Measurements from ENCODE around the gene CSTF3.
A peak's percentile ranks its signal among the peaks of the same experiment; 100 is the strongest.
"Not testable (repeated sequence)": the region's sequence is repeated elsewhere in the genome, so short reads cannot be mapped to it uniquely, and the experiment has no call there.

The CSTF3 gene

GRCh38 chr11:33068611-33069340 is 92.5 kb downstream of the CSTF3 start:
- peaks cover 17% of the 10 kb centered on the region for H3K4me1 Mint-ChIP-seq
- H3K4me3 Mint-ChIP-seq = no peak overlapping the region
- peaks cover 95% of the 10 kb centered on the region for H3K36me3 Mint-ChIP-seq
- no peak overlapping the region for H3K27ac Mint-ChIP-seq
- DNase-seq (ENCODE audit: low spot score in 2 of 2) (no peak), ATAC-seq (no peak)
- H3K9me3 Mint-ChIP-seq = no peaks in the 10 kb centered on the region

- DNase-seq (ENCODE audit: low spot score in 2 of 2) = no peak
- peaks cover 95% of the 10 kb centered on the region for H3K36me3 Mint-ChIP-seq
- ATAC-seq = no peak
- H3K9me3 Mint-ChIP-seq = no peaks in the 10 kb centered on the region
- no peak overlapping the region for H3K4me3 Mint-ChIP-seq
- peaks cover 32% of the 10 kb centered on the region for H3K4me1 Mint-ChIP-seq
- H3K27ac Mint-ChIP-seq = no peak overlapping the region
These were observed 94.0 kb downstream of the CSTF3 start for GRCh38 chr11:33067294-33067693.

- DNase-seq (ENCODE audit: low spot score in 2 of 2) = peak; percentile 55 to 76
- Mint-ChIP-seq H3K4me1 (peaks cover 38% of the 10 kb centered on the region), H3K4me3 (no peak overlapping the region), H3K27ac (peak overlapping the region; percentile 52), H3K9me3 (no peaks in the 10 kb centered on the region), H3K36me3 (peaks cover 91% of the 10 kb centered on the region)
- peak; percentile 78 for ATAC-seq
These were observed 95.7 kb downstream of the CSTF3 start for GRCh38 chr11:33065445-33066178.

- DNase-seq (ENCODE audit: low spot score in 2 of 2) (no peak), ATAC-seq (no peak)
- Mint-ChIP-seq H3K36me3 (peaks cover 91% of the 10 kb centered on the region), H3K9me3 (no peaks in the 10 kb centered on the region), H3K4me3 (no peak overlapping the region), H3K27ac (peak overlapping the region; percentile 41), H3K4me1 (peaks cover 45% of the 10 kb centered on the region)
These were observed 96.4 kb downstream of the CSTF3 start for GRCh38 chr11:33064866-33065265.

GRCh38 chr11:33064033-33064825 is 97.1 kb downstream of the CSTF3 start:
- peaks cover 50% of the 10 kb centered on the region for H3K4me1 Mint-ChIP-seq
- H3K27ac Mint-ChIP-seq = peak overlapping the region; percentile 41
- H3K9me3 Mint-ChIP-seq = no peaks in the 10 kb centered on the region
- H3K36me3 Mint-ChIP-seq = peaks cover 91% of the 10 kb centered on the region
- no peak overlapping the region for H3K4me3 Mint-ChIP-seq
- DNase-seq (ENCODE audit: low spot score in 2 of 2) = no peak
- ATAC-seq = no peak

- ATAC-seq (peak; percentile 83), DNase-seq (ENCODE audit: low spot score in 2 of 2) (no peak)
- H3K9me3 Mint-ChIP-seq = no peaks in the 10 kb centered on the region
- H3K27ac Mint-ChIP-seq = peak overlapping the region; percentile 41
- H3K4me3 Mint-ChIP-seq = no peak overlapping the region
- peaks cover 91% of the 10 kb centered on the region for H3K36me3 Mint-ChIP-seq
- H3K4me1 Mint-ChIP-seq = peaks cover 50% of the 10 kb centered on the region
These were observed 97.9 kb downstream of the CSTF3 start for GRCh38 chr11:33063326-33063881.

- H3K27ac Mint-ChIP-seq = no peak overlapping the region
- ATAC-seq (no peak), DNase-seq (ENCODE audit: low spot score in 2 of 2) (no peak)
- peaks cover 96% of the 10 kb centered on the region for H3K36me3 Mint-ChIP-seq
- H3K9me3 Mint-ChIP-seq = no peaks in the 10 kb centered on the region
- no peak overlapping the region for H3K4me3 Mint-ChIP-seq
- peaks cover 50% of the 10 kb centered on the region for H3K4me1 Mint-ChIP-seq
These were observed 99.1 kb downstream of the CSTF3 start for GRCh38 chr11:33062137-33062536.

GRCh38 chr11:33060271-33060670 is 101.0 kb downstream of the CSTF3 start:
- DNase-seq (ENCODE audit: low spot score in 2 of 2) (no peak), ATAC-seq (no peak)
- no peaks in the 10 kb centered on the region for H3K9me3 Mint-ChIP-seq
- H3K4me3 Mint-ChIP-seq = no peak overlapping the region
- H3K4me1 Mint-ChIP-seq = peaks cover 44% of the 10 kb centered on the region
- H3K36me3 Mint-ChIP-seq = peaks cover 85% of the 10 kb centered on the region
- peak overlapping the region; percentile 88 for H3K27ac Mint-ChIP-seq

GRCh38 chr11:33059331-33060007 is 101.8 kb downstream of the CSTF3 start:
- peaks cover 40% of the 10 kb centered on the region for H3K4me1 Mint-ChIP-seq
- no peaks in the 10 kb centered on the region for H3K9me3 Mint-ChIP-seq
- no peak for ATAC-seq
- no peak overlapping the region for H3K4me3 Mint-ChIP-seq
- H3K36me3 Mint-ChIP-seq = peaks cover 85% of the 10 kb centered on the region
- no peak for DNase-seq (ENCODE audit: low spot score in 2 of 2)
- peak overlapping the region; percentile 88 for H3K27ac Mint-ChIP-seq

GRCh38 chr11:33057284-33057683 is 104.0 kb downstream of the CSTF3 start:
- no peak for DNase-seq (ENCODE audit: low spot score in 2 of 2)
- peaks cover 18% of the 10 kb centered on the region for H3K4me1 Mint-ChIP-seq
- no peak overlapping the region for H3K27ac Mint-ChIP-seq
- H3K4me3 Mint-ChIP-seq = no peak overlapping the region
- peaks cover 75% of the 10 kb centered on the region for H3K36me3 Mint-ChIP-seq
- no peak for ATAC-seq
- H3K9me3 Mint-ChIP-seq = no peaks in the 10 kb centered on the region

GRCh38 chr11:33055375-33055774 is 105.9 kb downstream of the CSTF3 start:
- Mint-ChIP-seq H3K4me1 (peaks cover 10% of the 10 kb centered on the region), H3K9me3 (no peaks in the 10 kb centered on the region), H3K27ac (no peak overlapping the region), H3K4me3 (no peak overlapping the region), H3K36me3 (peaks cover 78% of the 10 kb centered on the region)
- no peak for DNase-seq (ENCODE audit: low spot score in 2 of 2)
- no peak for ATAC-seq

GRCh38 chr11:33052231-33052630 is 109.0 kb downstream of the CSTF3 start:
- Mint-ChIP-seq H3K27ac (peak overlapping the region; percentile 37), H3K36me3 (peaks cover 68% of the 10 kb centered on the region), H3K4me3 (no peak overlapping the region), H3K9me3 (no peaks in the 10 kb centered on the region), H3K4me1 (peaks cover 4% of the 10 kb centered on the region)
- DNase-seq (ENCODE audit: low spot score in 2 of 2) (no peak), ATAC-seq (no peak)

GRCh38 chr11:33049565-33050408 is 111.5 kb downstream of the CSTF3 start:
- not testable (repeated sequence) for H3K4me1 Mint-ChIP-seq; H3K9me3 Mint-ChIP-seq; H3K27ac Mint-ChIP-seq; H3K4me3 Mint-ChIP-seq; ATAC-seq; DNase-seq (ENCODE audit: low spot score in 2 of 2)
- H3K36me3 Mint-ChIP-seq = peaks cover 78% of the 10 kb centered on the region

GRCh38 chr11:33048701-33049100 is 112.6 kb downstream of the CSTF3 start:
- not testable (repeated sequence) for H3K27ac Mint-ChIP-seq, H3K4me1 Mint-ChIP-seq

More at GRCh38 chr11:33048701-33049100, 112.6 kb downstream of the CSTF3 start:
- not testable (repeated sequence) for H3K4me3 Mint-ChIP-seq; ATAC-seq; H3K9me3 Mint-ChIP-seq; DNase-seq (ENCODE audit: low spot score in 2 of 2)
- H3K36me3 Mint-ChIP-seq = peaks cover 81% of the 10 kb centered on the region

Data from stimulated activated effector memory CD8-positive, alpha-beta T cell treated with anti-CD3 and anti-CD28 coated beads, Interleukin-12 subunit alpha, Interleukin-12 subunit beta, amount 100 ng/mL, for 72 hours (primary cell).